H1 (cell line): ENCODE data around the gene GNA12.

ENCODE experiments used
- BRCA1 ChIP-seq: IDR thresholded peaks from 2 replicates; pipeline ENCODE4 v1.6.1; 2012; ENCODE audit warnings: low read depth, low read length, improper control_type of control experiment
- CBX5 ChIP-seq: fragments of 300-800, 300-1000 bp; sonication (generic); IDR thresholded peaks from 2 replicates; pipeline ENCODE4 v1.7.1; 2016; ENCODE audit warnings: antibody characterized with exemption, low read length, low read depth
- EP300 ChIP-seq, 2 experiments: IDR thresholded peaks; 1 replicate in 1 of 2; 2 replicates in 1 of 2; pipeline ENCODE4 v1.6.1; 2011 to 2012; ENCODE audit warnings: low read depth in 2 of 2, low read length in 2 of 2, mild to moderate bottlenecking in 2 of 2, borderline replicate concordance in 1 of 2, inconsistent platforms in 1 of 2, moderate library complexity in 1 of 2
- EZH2 ChIP-seq: fragments of 200-600 bp; sonication (generic); IDR thresholded peaks from 2 replicates; pipeline ENCODE4 v1.7.1; 2012; ENCODE audit warnings: low read depth, mild to moderate bottlenecking, moderate library complexity, low read length, inconsistent platforms; ENCODE audit not compliant: severe bottlenecking
- POLR2A ChIP-seq, 2 experiments: IDR thresholded peaks; 1 replicate in 1 of 2; 2 replicates in 1 of 2; pipeline ENCODE4 v1.6.1; 2011; ENCODE audit warnings: low read depth in 2 of 2, low read length in 2 of 2, mild to moderate bottlenecking in 2 of 2; ENCODE audit errors: control extremely low read depth in 1 of 2
- POLR2AphosphoS5 ChIP-seq: IDR thresholded peaks from 2 replicates; pipeline ENCODE4 v1.6.1; 2011; ENCODE audit warnings: low read depth, low read length
- RNF2 ChIP-seq: fragments of 200-900, 300-1000 bp; sonication (generic); IDR thresholded peaks from 2 replicates; pipeline ENCODE4 v1.7.1; 2016; ENCODE audit warnings: borderline replicate concordance, low read depth, mild to moderate bottlenecking, antibody characterized with exemption, low read length; ENCODE audit not compliant: poor library complexity, severe bottlenecking; ENCODE audit errors: missing control alignments
- SAP30 ChIP-seq: fragments of 300-600 bp; sonication (generic); IDR thresholded peaks from 2 replicates; pipeline ENCODE4 v1.7.1; 2012; ENCODE audit warnings: low read length, moderate library complexity, mild to moderate bottlenecking, inconsistent platforms; ENCODE audit not compliant: insufficient read depth, insufficient replicate concordance
- SP1 ChIP-seq: IDR thresholded peaks from 2 replicates; pipeline ENCODE4 v1.6.1; 2011; ENCODE audit warnings: low read depth, low read length
- TAF1 ChIP-seq: IDR thresholded peaks from 2 replicates; pipeline ENCODE4 v1.6.1; 2011; ENCODE audit warnings: mild to moderate bottlenecking, low read depth, low read length
- TF ChIP-seq, protein P1 (sequence below), 3 experiments: IDR thresholded peaks; 1 replicate in 2 of 3; 2 replicates in 1 of 3; pipeline versions ENCODE4 v1.5.1 to v1.6.1; 2011; ENCODE audit warnings: low read length in 3 of 3, mild to moderate bottlenecking in 3 of 3, inconsistent platforms in 2 of 3, low read depth in 1 of 3, moderate library complexity in 1 of 3; ENCODE audit not compliant: insufficient read depth in 1 of 3; ENCODE audit errors: control extremely low read depth in 1 of 3
- TF ChIP-seq, protein P2 (sequence below): IDR thresholded peaks from 2 replicates; pipeline ENCODE4 v1.6.1; 2012; ENCODE audit warnings: inconsistent platforms

DNA sequence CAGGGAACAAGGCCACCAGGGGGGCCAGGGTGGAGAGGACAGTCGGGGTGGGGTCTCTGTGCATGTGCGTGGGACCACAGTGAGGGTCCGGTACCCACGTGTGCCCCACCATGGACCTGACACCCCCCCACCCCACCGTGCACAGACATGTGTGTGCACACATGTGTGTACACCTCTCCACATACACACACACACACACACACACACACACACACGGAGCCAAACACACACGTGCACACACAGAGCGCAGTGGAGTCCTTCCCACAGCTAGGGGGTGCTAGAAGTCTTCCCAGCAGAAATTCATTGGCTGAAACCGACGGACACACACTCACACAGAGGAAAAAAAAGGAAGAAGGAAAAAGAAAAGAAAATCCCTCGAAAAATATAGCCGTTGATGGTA lies 42.8 kb upstream of the GNA12 start:
- TF ChIP-seq POLR2AphosphoS5 (no peak), SP1 (no peak), POLR2A (IDR thresholded peaks at IDR 0.05; ENCODE audit: control extremely low read depth in 1 of 2, low read depth in 2 of 2, low read length in 2 of 2) (no peak), EP300 (IDR thresholded peaks at IDR 0.05; ENCODE audit: borderline replicate concordance in 1 of 2, low read depth in 2 of 2, low read length in 2 of 2) (no peak), TAF1 (no peak), RNF2 (no peak), CBX5 (no peak), EZH2 (no peak), SAP30 (no peak), BRCA1 (no peak)
- TF ChIP-seq, protein P1, sequence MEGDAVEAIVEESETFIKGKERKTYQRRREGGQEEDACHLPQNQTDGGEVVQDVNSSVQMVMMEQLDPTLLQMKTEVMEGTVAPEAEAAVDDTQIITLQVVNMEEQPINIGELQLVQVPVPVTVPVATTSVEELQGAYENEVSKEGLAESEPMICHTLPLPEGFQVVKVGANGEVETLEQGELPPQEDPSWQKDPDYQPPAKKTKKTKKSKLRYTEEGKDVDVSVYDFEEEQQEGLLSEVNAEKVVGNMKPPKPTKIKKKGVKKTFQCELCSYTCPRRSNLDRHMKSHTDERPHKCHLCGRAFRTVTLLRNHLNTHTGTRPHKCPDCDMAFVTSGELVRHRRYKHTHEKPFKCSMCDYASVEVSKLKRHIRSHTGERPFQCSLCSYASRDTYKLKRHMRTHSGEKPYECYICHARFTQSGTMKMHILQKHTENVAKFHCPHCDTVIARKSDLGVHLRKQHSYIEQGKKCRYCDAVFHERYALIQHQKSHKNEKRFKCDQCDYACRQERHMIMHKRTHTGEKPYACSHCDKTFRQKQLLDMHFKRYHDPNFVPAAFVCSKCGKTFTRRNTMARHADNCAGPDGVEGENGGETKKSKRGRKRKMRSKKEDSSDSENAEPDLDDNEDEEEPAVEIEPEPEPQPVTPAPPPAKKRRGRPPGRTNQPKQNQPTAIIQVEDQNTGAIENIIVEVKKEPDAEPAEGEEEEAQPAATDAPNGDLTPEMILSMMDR (IDR thresholded peaks at IDR 0.05; ENCODE audit: control extremely low read depth in 1 of 3, insufficient read depth in 1 of 3, low read depth in 1 of 3, low read length in 3 of 3), result peak; percentile 84 to 92 (median 89)
- TF ChIP-seq, protein P2, sequence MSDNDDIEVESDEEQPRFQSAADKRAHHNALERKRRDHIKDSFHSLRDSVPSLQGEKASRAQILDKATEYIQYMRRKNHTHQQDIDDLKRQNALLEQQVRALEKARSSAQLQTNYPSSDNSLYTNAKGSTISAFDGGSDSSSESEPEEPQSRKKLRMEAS, result peak; percentile 87
